CD14-positive monocyte (primary cell): Measurements from ENCODE around the gene IPO11. TPM values are rescaled to one million over a fixed set of nuclear protein-coding genes. Genes with fewer than 3 reads are reported as not detected.
A peak's percentile ranks its signal among the peaks of the same experiment; 100 is the strongest.

Experiments used
- DNase-seq, 3 donors: peaks; one replicate each; pipeline ENCODE4 v3.0.0-alpha.2; 2011 to 2022
- H2AFZ ChIP-seq: 2 replicates; pipeline ENCODE4 v1.6.0; 2012; ENCODE audit warnings: mild to moderate bottlenecking, low read depth, low read length, inconsistent platforms; ENCODE audit not compliant: insufficient read depth, poor library complexity, severe bottlenecking
- H3K27ac ChIP-seq, 2 donors: 1 replicate in 1 of 2; 2 replicates in 1 of 2; pipeline ENCODE4 v1.5.1; 2012 to 2013; ENCODE audit warnings: low read length in 2 of 2, control low read depth in 1 of 2, inconsistent platforms in 1 of 2, low read depth in 1 of 2, mild to moderate bottlenecking in 1 of 2
- H3K27me3 ChIP-seq, 2 donors: one replicate each; pipeline versions ENCODE4 v1.6.0 to v1.6.1; 2011 to 2013; ENCODE audit warnings: low read length in 2 of 2; ENCODE audit not compliant: control insufficient read depth in 2 of 2, insufficient read depth in 2 of 2
- H3K36me3 ChIP-seq, 2 donors: replicated peaks in 1 of 2; 1 replicate in 1 of 2; 2 replicates in 1 of 2; pipeline versions ENCODE4 v1.5.1 to v1.6.1; 2012 to 2013; ENCODE audit warnings: low read length in 2 of 2, control low read depth in 1 of 2, inconsistent platforms in 1 of 2, mild to moderate bottlenecking in 1 of 2; ENCODE audit not compliant: insufficient read depth in 2 of 2, control insufficient read depth in 1 of 2
- H3K4me1 ChIP-seq, 2 donors: 1 replicate in 1 of 2; 2 replicates in 1 of 2; pipeline versions ENCODE4 v1.5.1 to v1.6.1; 2012 to 2013; ENCODE audit warnings: low read length in 2 of 2, control low read depth in 1 of 2, inconsistent platforms in 1 of 2, mild to moderate bottlenecking in 1 of 2, moderate library complexity in 1 of 2; ENCODE audit not compliant: insufficient read depth in 2 of 2, control insufficient read depth in 1 of 2
- H3K4me2 ChIP-seq: replicated peaks from 2 replicates; pipeline ENCODE3; 2012; ENCODE audit warnings: low read length, moderate library complexity, mild to moderate bottlenecking; ENCODE audit not compliant: poor library complexity, severe bottlenecking; ENCODE audit errors: extremely low read depth
- H3K4me3 ChIP-seq, 3 experiments: fragments of 200-600 bp in 1 of 3; sonication (generic) in 1 of 3; replicated peaks in 1 of 3; 1 replicate in 2 of 3; 2 replicates in 1 of 3; pipeline ENCODE4 v1.5.1; 2011 to 2013; ENCODE audit warnings: low read length in 3 of 3, mild to moderate bottlenecking in 3 of 3, control low read depth in 2 of 3, low read depth in 2 of 3, inconsistent platforms in 1 of 3, moderate library complexity in 1 of 3
- H3K79me2 ChIP-seq: 2 replicates; pipeline ENCODE4 v1.6.0; 2012; ENCODE audit warnings: mild to moderate bottlenecking, control low read depth, inconsistent platforms, low read length, moderate library complexity; ENCODE audit not compliant: insufficient read depth
- H3K9ac ChIP-seq: 2 replicates; pipeline ENCODE4 v1.6.0; 2017; ENCODE audit warnings: low read length, mild to moderate bottlenecking; ENCODE audit not compliant: insufficient read depth, poor library complexity, severe bottlenecking
- H3K9me3 ChIP-seq, 2 donors: replicated peaks in 1 of 2; 1 replicate in 1 of 2; 2 replicates in 1 of 2; pipeline versions ENCODE4 v1.5.1 to v1.6.1; 2012 to 2013; ENCODE audit warnings: low read length in 2 of 2, control low read depth in 1 of 2; ENCODE audit not compliant: control insufficient read depth in 1 of 2, insufficient read depth in 1 of 2
- H4K20me1 ChIP-seq: 2 replicates; pipeline ENCODE4 v1.6.0; 2012; ENCODE audit warnings: mild to moderate bottlenecking, low read length, control low read depth, moderate library complexity; ENCODE audit not compliant: insufficient read depth
- H3K27ac Mint-ChIP-seq, 7 donors: one replicate each; pipeline ENCODE4 v1.8.0; 2020; ENCODE audit warnings: mild to moderate bottlenecking in 7 of 7, mixed read lengths in 7 of 7, moderate library complexity in 6 of 7, inconsistent platforms in 2 of 7
- H3K27me3 Mint-ChIP-seq, 3 donors: one replicate each; pipeline ENCODE4 v1.8.0; 2021 to 2022; ENCODE audit warnings: low read depth in 3 of 3, mild to moderate bottlenecking in 3 of 3, mixed read lengths in 3 of 3, moderate library complexity in 3 of 3, inconsistent platforms in 1 of 3
- H3K36me3 Mint-ChIP-seq, 2 donors: one replicate each; pipeline ENCODE4 v1.8.0; 2020; ENCODE audit warnings: mixed read lengths in 2 of 2, inconsistent platforms in 1 of 2, mild to moderate bottlenecking in 1 of 2
- H3K4me1 Mint-ChIP-seq: one replicate; pipeline ENCODE4 v1.8.0; 2020; ENCODE audit warnings: mild to moderate bottlenecking, mixed read lengths
- H3K4me3 Mint-ChIP-seq, 2 donors: one replicate each; pipeline ENCODE4 v1.8.0; 2020; ENCODE audit warnings: mild to moderate bottlenecking in 2 of 2, mixed read lengths in 2 of 2, moderate library complexity in 1 of 2
- H3K9me3 Mint-ChIP-seq, 7 donors: one replicate each; pipeline ENCODE4 v1.8.0; 2020 to 2022; ENCODE audit warnings: mixed read lengths in 7 of 7, mild to moderate bottlenecking in 6 of 7, moderate library complexity in 6 of 7, inconsistent platforms in 2 of 7
- CTCF ChIP-seq: fragments of 200-600 bp; IDR thresholded peaks from one replicate; pipeline ENCODE4 v1.8.0; 2022; ENCODE audit warnings: antibody characterized with exemption, mild to moderate bottlenecking
- whole genome bisulfite sequencing: methylation state at CpG from one replicate; pipeline ENCODE4 v1.1.5; 2013; ENCODE audit warnings: missing lambda C conversion rate; ENCODE audit not compliant: insufficient coverage; 5-methylcytosine and 5-hydroxymethylcytosine counted together
- intact Hi-C, 2 donors: fragments of 100-400 bp; cut with micrococcal nuclease; formaldehyde crosslinking; loops; one replicate each; pipeline versions ENCODE4 v1.15.0 to v1.15.1; 2023
- polyA plus RNA-seq, 3 donors: library from polyadenylated mRNA; depleted of rRNA in 1 of 3; unstranded in 2 of 3; stranded (reverse) in 1 of 3; fragments of 300-500 nt in 2 of 3; fragments of >200 nt in 1 of 3; fragmentation: Illumina TruSeq in 2 of 3; gene quantifications; 1 replicate in 2 of 3; 2 replicates in 1 of 3; pipeline ENCODE4 v1.2.3, GENCODE V29; 2012 to 2021

The IPO11 gene
- polyA plus RNA-seq, 3 donors: 4.4 to 5.5 (median 5.3) TPM

GRCh38 chr5:62460578-62460983, 48.0 kb downstream of the IPO11 start:
- Histone ChIP-seq H2AFZ (no peak overlapping the region), H3K9me3 (no peaks in the 10 kb centered on the region), H3K79me2 (peaks cover 6% of the 10 kb centered on the region), H3K4me2 (no peak overlapping the region), H4K20me1 (no peaks in the 10 kb centered on the region), H3K9ac (no peak overlapping the region), H3K36me3 (peaks cover 0 to 14% of the 10 kb centered on the region in 2 donors), H3K27ac (no peak overlapping the region), H3K4me1 (no peaks in the 10 kb centered on the region), H3K27me3 (no peaks in the 10 kb centered on the region), H3K4me3 (no peak overlapping the region)
- H3K27ac Mint-ChIP-seq: no peak overlapping the region
- peak in 2 of 3 donors; percentile 16 to 48 for DNase-seq
- no peaks in the 10 kb centered on the region for H3K4me1 Mint-ChIP-seq
- intact Hi-C loops: no loop called here
- no peaks in the 10 kb centered on the region for H3K9me3 Mint-ChIP-seq
- TF ChIP-seq CTCF: peak; percentile 86
- H3K27me3 Mint-ChIP-seq: no peaks in the 10 kb centered on the region
- H3K36me3 Mint-ChIP-seq: peaks cover 4 to 14% of the 10 kb centered on the region in 2 donors
- no peak overlapping the region for H3K4me3 Mint-ChIP-seq

GRCh38 chr5:62461561-62461960, 49.0 kb downstream of the IPO11 start:
- Mint-ChIP-seq H3K9me3 (no peaks in the 10 kb centered on the region), H3K4me1 (no peaks in the 10 kb centered on the region), H3K27me3 (no peaks in the 10 kb centered on the region), H3K36me3 (peaks cover 6 to 13% of the 10 kb centered on the region in 2 donors), H3K27ac (no peak overlapping the region), H3K4me3 (no peak overlapping the region)
- Histone ChIP-seq H3K4me1 (no peaks in the 10 kb centered on the region), H3K4me3 (no peak overlapping the region), H3K27me3 (no peaks in the 10 kb centered on the region), H3K36me3 (peaks cover 0 to 4% of the 10 kb centered on the region in 2 donors), H3K9me3 (no peaks in the 10 kb centered on the region), H3K79me2 (peaks cover 6% of the 10 kb centered on the region), H3K4me2 (no peak overlapping the region), H2AFZ (no peak overlapping the region), H3K9ac (no peak overlapping the region), H3K27ac (no peak overlapping the region), H4K20me1 (no peaks in the 10 kb centered on the region)
- intact Hi-C loops: no loop called here
- DNase-seq: no peak
- TF ChIP-seq CTCF: no peak
- WGBS: 100% methylated on average over 1 of the region's 4 CpGs
